Nucleus accumbens (tissue), 56 donors: Measurements from ENCODE around the gene PINK1.

Source experiments
- DNase-seq, 56 donors: peaks; one replicate each; lab custom pipeline; 2025; lab: John Stamatoyannopoulos, UW

Gene PINK1

GRCh38 chr1:20609541-20609940 is 23.7 kb upstream of the PINK1 start:
- no peak for DNase-seq

GRCh38 chr1:20610970-20611369 is 22.3 kb upstream of the PINK1 start:
- DNase-seq, result no peak

GRCh38 chr1:20611652-20612051 is 21.6 kb upstream of the PINK1 start:
- no peak for DNase-seq

GRCh38 chr1:20612221-20612746 is 21.0 kb upstream of the PINK1 start:
- DNase-seq, result peak in 10 of 56 donors; percentile 1 to 52 (median 20)

GRCh38 chr1:20614131-20614579 is 19.1 kb upstream of the PINK1 start:
- no peak for DNase-seq

- DNase-seq, result no peak
These were observed 17.1 kb upstream of the PINK1 start for GRCh38 chr1:20615946-20616846.

GRCh38 chr1:20616847-20617487 is 16.3 kb upstream of the PINK1 start:
- DNase-seq, result no peak

GRCh38 chr1:20618550-20618949 is 14.7 kb upstream of the PINK1 start:
- DNase-seq, result no peak

- no peak for DNase-seq
These were observed 13.3 kb upstream of the PINK1 start for GRCh38 chr1:20619999-20620398.

- no peak for DNase-seq
These were observed 12.2 kb upstream of the PINK1 start for GRCh38 chr1:20621012-20621411.

- DNase-seq, result no peak
These were observed 8.5 kb upstream of the PINK1 start for GRCh38 chr1:20624709-20625108.

- DNase-seq, result no peak
These were observed 7.8 kb upstream of the PINK1 start for GRCh38 chr1:20625176-20626097.

- DNase-seq, result no peak
These were observed 7.2 kb upstream of the PINK1 start for GRCh38 chr1:20626098-20626427.

- no peak for DNase-seq
These were observed 6.7 kb upstream of the PINK1 start for GRCh38 chr1:20626524-20626923.

- DNase-seq, result no peak
These were observed 2.5 kb upstream of the PINK1 start for GRCh38 chr1:20630729-20631128.

- no peak for DNase-seq
These were observed 872 bp upstream of the PINK1 start for GRCh38 chr1:20632386-20632785.

GRCh38 chr1:20634065-20634593 is 871 bp downstream of the PINK1 start:
- DNase-seq, result peak in 6 of 56 donors; percentile 9 to 38 (median 23)

GRCh38 chr1:20634594-20635084 is 1.4 kb downstream of the PINK1 start:
- peak in 6 of 56 donors; percentile 3 to 19 (median 6) for DNase-seq

- no peak for DNase-seq
These were observed 3.6 kb downstream of the PINK1 start for GRCh38 chr1:20636785-20637347.

GRCh38 chr1:20640183-20640597 is 6.9 kb downstream of the PINK1 start:
- peak in 27 of 56 donors; percentile 2 to 66 (median 13) for DNase-seq
